Measurements from ENCODE around the gene FAM170B. TPM values are rescaled to one million over a fixed set of nuclear protein-coding genes. Genes with fewer than 3 reads are reported as not detected.
A peak's percentile ranks its signal among the peaks of the same experiment; 100 is the strongest.

The FAM170B gene
- total RNA-seq, 1 experiment from 2014 or later, result not detected

DNA sequence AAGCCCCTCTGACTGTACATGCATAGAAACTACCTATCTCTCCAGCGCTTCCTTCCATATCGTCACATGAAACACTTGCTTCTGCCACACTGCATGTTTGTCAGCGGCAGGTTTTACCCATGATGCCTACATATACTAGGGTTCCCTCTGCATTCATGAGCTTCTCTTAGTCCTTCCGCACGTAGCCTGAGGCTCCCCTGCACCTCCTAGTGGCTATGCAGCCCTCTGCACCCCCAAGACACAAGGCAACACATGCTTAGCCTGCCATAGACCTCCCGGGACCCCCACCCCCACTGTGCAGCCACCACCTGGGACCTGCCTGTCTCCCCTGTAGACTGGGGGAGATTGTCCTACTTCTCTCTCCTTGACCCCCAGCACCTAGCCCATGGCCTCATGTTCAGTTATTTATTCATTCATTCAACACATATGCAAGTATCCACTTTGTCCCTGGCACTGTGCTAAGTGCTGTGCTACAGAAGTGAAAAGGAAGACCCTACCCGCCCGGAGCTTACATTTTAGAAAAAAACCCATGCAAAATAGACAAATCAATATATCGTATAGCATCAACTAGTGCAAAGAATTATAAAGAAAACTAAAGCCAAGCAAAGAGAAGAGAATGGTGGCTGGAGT is 30.9 kb upstream of the FAM170B start:
- TF ChIP-seq, protein P1, sequence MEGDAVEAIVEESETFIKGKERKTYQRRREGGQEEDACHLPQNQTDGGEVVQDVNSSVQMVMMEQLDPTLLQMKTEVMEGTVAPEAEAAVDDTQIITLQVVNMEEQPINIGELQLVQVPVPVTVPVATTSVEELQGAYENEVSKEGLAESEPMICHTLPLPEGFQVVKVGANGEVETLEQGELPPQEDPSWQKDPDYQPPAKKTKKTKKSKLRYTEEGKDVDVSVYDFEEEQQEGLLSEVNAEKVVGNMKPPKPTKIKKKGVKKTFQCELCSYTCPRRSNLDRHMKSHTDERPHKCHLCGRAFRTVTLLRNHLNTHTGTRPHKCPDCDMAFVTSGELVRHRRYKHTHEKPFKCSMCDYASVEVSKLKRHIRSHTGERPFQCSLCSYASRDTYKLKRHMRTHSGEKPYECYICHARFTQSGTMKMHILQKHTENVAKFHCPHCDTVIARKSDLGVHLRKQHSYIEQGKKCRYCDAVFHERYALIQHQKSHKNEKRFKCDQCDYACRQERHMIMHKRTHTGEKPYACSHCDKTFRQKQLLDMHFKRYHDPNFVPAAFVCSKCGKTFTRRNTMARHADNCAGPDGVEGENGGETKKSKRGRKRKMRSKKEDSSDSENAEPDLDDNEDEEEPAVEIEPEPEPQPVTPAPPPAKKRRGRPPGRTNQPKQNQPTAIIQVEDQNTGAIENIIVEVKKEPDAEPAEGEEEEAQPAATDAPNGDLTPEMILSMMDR (IDR thresholded peaks at IDR 0.05; ENCODE audit: unreplicated experiment), result peak; percentile 53
- BruUV-seq (replicated peaks), result no TSS peak
- intact Hi-C loops (cut with micrococcal nuclease; ENCODE audit: unreplicated experiment), result loop anchor here (2.0 kb wide), 2 partner anchors 184 to 506 kb away; no protein-coding TSS in a partner anchor
- Mint-ChIP-seq H3K27me3 (ENCODE audit: unreplicated experiment) (peaks cover 92% of the 10 kb centered on the region), H3K4me3 (ENCODE audit: low read depth, unreplicated experiment) (no peak overlapping the region), H3K27ac (ENCODE audit: unreplicated experiment) (no peak overlapping the region), H3K4me1 (ENCODE audit: low read depth, unreplicated experiment) (no peaks in the 10 kb centered on the region), H3K36me3 (ENCODE audit: insufficient read depth, unreplicated experiment) (no peaks in the 10 kb centered on the region), H3K9me3 (ENCODE audit: low read depth, unreplicated experiment) (no peaks in the 10 kb centered on the region)
- CTCF ChIA-PET, result interaction anchor here (0.6 to 1.0 kb wide), 2 partner anchors 9 to 506 kb away, joined by 5 read pairs; no protein-coding TSS in a partner anchor
- peak; percentile 55 for DNase-seq

DNA sequence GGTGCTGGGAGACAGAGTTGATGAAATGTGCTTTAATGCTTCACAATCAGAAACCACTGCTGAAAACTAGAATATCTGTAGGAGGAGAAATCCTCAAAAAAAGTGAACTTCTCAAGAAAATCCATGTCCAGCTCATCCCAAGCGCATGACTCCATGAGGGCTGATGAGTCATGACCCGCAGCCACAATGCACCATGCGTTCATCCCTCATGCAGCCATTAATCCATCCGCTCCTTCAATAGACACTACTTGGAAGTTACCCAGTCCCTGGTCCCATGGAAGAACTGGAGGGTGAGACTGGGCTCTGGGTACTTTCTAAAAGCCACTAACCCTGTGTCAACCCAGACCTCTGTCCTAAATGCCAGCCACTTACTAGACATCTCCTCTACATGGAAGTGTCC is 29.9 kb upstream of the FAM170B start:
- Mint-ChIP-seq H3K9me3 (ENCODE audit: low read depth, unreplicated experiment) (no peaks in the 10 kb centered on the region), H3K4me3 (ENCODE audit: low read depth, unreplicated experiment) (no peak overlapping the region), H3K36me3 (ENCODE audit: insufficient read depth, unreplicated experiment) (no peaks in the 10 kb centered on the region), H3K27ac (ENCODE audit: unreplicated experiment) (no peak overlapping the region), H3K27me3 (ENCODE audit: unreplicated experiment) (peaks cover 91% of the 10 kb centered on the region), H3K4me1 (ENCODE audit: low read depth, unreplicated experiment) (no peaks in the 10 kb centered on the region)
- TF ChIP-seq, protein P1 (IDR thresholded peaks at IDR 0.05; ENCODE audit: unreplicated experiment), result no peak
- CTCF ChIA-PET, result no interaction called here
- BruUV-seq (replicated peaks), result no TSS peak
- intact Hi-C loops (cut with micrococcal nuclease; ENCODE audit: unreplicated experiment), result loop anchor here (2.0 kb wide), 2 partner anchors 183 to 505 kb away; no protein-coding TSS in a partner anchor
- DNase-seq, result no peak

DNA sequence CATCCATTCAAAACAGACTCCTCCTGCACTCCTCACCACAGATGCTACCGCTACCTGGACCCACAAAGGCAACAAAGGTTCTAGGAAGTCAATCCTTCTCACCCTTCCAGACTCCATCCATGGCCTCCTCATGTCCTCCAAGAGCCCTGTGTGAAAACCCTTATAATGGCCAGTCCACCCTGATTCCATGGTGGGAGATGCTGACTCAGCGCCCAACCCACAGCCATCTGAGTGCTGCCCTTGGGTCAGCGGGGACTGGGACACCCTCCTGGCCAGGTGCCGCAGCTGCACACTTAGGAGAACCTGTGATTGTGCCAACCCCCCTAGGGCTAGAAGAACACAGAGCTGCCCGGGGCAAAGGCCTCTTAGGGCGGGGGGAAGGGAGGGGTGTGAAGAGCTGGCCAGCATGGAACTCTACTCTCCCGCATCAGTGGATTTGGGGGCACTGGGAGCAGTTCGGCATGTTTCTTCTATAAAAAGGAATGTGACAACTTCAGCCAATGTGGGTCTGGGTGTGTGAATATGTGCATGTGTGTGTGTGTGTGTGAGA is 29.0 kb upstream of the FAM170B start:
- H3K4me3 Mint-ChIP-seq (ENCODE audit: low read depth, unreplicated experiment), result no peak overlapping the region
- intact Hi-C loops (cut with micrococcal nuclease; ENCODE audit: unreplicated experiment), result no loop called here
- CTCF ChIA-PET, result interaction anchor here (2.4 kb wide), 1 partner anchor 505 kb away, joined by 14 read pairs; no protein-coding TSS in a partner anchor
- H3K27me3 Mint-ChIP-seq (ENCODE audit: unreplicated experiment), result peaks cover 88% of the 10 kb centered on the region
- H3K4me1 Mint-ChIP-seq (ENCODE audit: low read depth, unreplicated experiment), result no peaks in the 10 kb centered on the region
- H3K9me3 Mint-ChIP-seq (ENCODE audit: low read depth, unreplicated experiment), result no peaks in the 10 kb centered on the region
- H3K36me3 Mint-ChIP-seq (ENCODE audit: insufficient read depth, unreplicated experiment), result no peaks in the 10 kb centered on the region
- no peak overlapping the region for H3K27ac Mint-ChIP-seq (ENCODE audit: unreplicated experiment)
- BruUV-seq (replicated peaks), result no TSS peak
- TF ChIP-seq, protein P1 (IDR thresholded peaks at IDR 0.05; ENCODE audit: unreplicated experiment), result no peak
- DNase-seq, result no peak

DNA sequence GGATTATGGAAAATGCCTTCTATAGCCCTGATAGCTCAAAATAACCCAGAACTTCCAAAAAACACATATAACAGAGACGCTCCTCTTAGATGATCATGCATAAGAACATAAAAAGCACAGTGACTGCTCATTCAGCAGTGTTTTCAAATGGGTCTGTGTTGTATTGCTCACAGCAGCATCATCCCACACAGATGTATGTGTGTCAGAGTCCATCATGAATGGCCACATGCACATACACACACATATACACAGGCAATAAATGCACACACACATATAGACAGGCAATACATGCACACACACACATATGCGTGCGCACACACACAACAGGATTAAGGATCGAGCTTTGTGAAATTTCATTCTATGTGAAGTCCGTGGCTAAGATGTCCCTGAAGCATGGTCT is 28.2 kb upstream of the FAM170B start:
- peaks cover 88% of the 10 kb centered on the region for H3K27me3 Mint-ChIP-seq (ENCODE audit: unreplicated experiment)
- TF ChIP-seq, protein P1 (IDR thresholded peaks at IDR 0.05; ENCODE audit: unreplicated experiment), result no peak
- no peak for DNase-seq
- H3K36me3 Mint-ChIP-seq (ENCODE audit: insufficient read depth, unreplicated experiment), result no peaks in the 10 kb centered on the region
- no peak overlapping the region for H3K4me3 Mint-ChIP-seq (ENCODE audit: low read depth, unreplicated experiment)
- H3K27ac Mint-ChIP-seq (ENCODE audit: unreplicated experiment), result no peak overlapping the region
- CTCF ChIA-PET, result interaction anchor here (1.1 to 2.4 kb wide), 2 partner anchors 186 to 504 kb away, joined by 3 to 14 read pairs; no protein-coding TSS in a partner anchor
- intact Hi-C loops (cut with micrococcal nuclease; ENCODE audit: unreplicated experiment), result no loop called here
- H3K4me1 Mint-ChIP-seq (ENCODE audit: low read depth, unreplicated experiment), result no peaks in the 10 kb centered on the region
- no TSS peak for BruUV-seq (replicated peaks)
- H3K9me3 Mint-ChIP-seq (ENCODE audit: low read depth, unreplicated experiment), result no peaks in the 10 kb centered on the region

Measured in Calu3 (cell line).